ENCODE data around the gene PATZ1.

The PATZ1 gene

DNA sequence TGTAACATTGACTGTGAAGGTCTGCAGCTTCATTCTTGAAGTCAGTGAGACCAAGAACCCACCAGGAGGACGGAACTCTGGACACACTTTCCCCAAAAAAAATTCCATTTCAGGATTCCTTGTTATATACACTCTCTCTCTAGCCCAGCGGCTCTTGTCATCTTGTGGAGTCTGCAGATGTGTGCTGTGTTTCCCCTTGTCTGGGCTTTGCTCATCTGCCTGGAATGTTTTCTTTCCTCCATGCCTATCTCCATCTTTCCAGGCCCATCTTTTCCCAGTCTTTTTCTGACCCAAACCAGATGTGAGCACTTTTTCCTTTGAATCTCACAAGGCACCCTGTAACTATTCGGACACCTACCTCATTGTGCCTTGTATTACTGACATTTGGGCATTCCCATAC lies 48.2 kb upstream of the PATZ1 start:
- peaks cover 5% of the 10 kb centered on the region; the same call in 1 of the 2 replicates for H3K4me1 ChIP-seq (ENCODE audit: control insufficient read depth, insufficient read depth, low read length)
- H3K9me3 ChIP-seq (ENCODE audit: control insufficient read depth, insufficient read depth, low read depth, low read length): no peaks in the 10 kb centered on the region
- no peaks in the 10 kb centered on the region; a peak in 1 of 3 replicates for H3K36me3 ChIP-seq (ENCODE audit: control insufficient read depth in 2 of 2, insufficient read depth in 1 of 2, low read length in 2 of 2)
- TF ChIP-seq SP3 (tag by site-specific recombination; IDR thresholded peaks at IDR 0.05) (no peak), ZNF292 (tag by site-specific recombination; IDR thresholded peaks at IDR 0.05; ENCODE audit: borderline replicate concordance, low read depth) (no peak), ZIC2 (tag by site-specific recombination; IDR thresholded peaks at IDR 0.05) (no peak), ZNF211 (tag by site-specific recombination; IDR thresholded peaks at IDR 0.05; ENCODE audit: low read depth) (no peak)
- H3K27ac ChIP-seq (ENCODE audit: extremely low read depth, low read depth, low read length): no peak overlapping the region
- CTCF ChIA-PET: interaction anchor here (1.2 kb wide), 1 partner anchor 50 kb away, joined by 4 read pairs; no protein-coding TSS in a partner anchor
- POLR2A ChIA-PET: no interaction called here
- H3K4me3 ChIP-seq (ENCODE audit: low read depth, low read length): no peak overlapping the region

DNA sequence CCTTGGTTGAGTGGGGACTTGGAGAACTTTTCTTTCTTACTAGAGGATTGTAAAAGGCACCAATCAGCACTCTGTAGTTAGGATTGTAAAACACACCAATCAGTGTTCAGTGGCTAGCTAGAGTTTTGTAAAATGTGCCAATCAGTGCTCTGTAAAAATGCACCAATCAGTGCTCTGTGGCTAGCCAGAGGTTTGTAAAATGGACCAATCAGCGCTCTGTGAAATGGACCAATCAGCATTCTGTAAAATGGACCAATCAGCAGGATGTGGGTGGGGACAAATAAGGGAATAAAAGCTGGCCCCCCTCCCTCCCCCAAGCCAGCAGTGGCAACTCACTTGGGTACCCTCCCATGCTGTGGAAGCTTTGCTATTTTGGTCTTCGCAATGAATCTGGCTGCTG lies 47.7 kb upstream of the PATZ1 start:
- Histone ChIP-seq H3K36me3 (ENCODE audit: control insufficient read depth in 2 of 2, insufficient read depth in 1 of 2, low read length in 2 of 2) (no peaks in the 10 kb centered on the region; a peak in 1 of 3 replicates), H3K4me3 (ENCODE audit: low read depth, low read length) (no peak overlapping the region), H3K27ac (ENCODE audit: extremely low read depth, low read depth, low read length) (no peak overlapping the region), H3K4me1 (ENCODE audit: control insufficient read depth, insufficient read depth, low read length) (peaks cover 3% of the 10 kb centered on the region; the same call in 1 of the 2 replicates), H3K9me3 (ENCODE audit: control insufficient read depth, insufficient read depth, low read depth, low read length) (no peaks in the 10 kb centered on the region)
- CTCF ChIA-PET: interaction anchor here (1.2 kb wide), 1 partner anchor 50 kb away, joined by 4 read pairs; no protein-coding TSS in a partner anchor
- POLR2A ChIA-PET: no interaction called here
- TF ChIP-seq, protein P1, sequence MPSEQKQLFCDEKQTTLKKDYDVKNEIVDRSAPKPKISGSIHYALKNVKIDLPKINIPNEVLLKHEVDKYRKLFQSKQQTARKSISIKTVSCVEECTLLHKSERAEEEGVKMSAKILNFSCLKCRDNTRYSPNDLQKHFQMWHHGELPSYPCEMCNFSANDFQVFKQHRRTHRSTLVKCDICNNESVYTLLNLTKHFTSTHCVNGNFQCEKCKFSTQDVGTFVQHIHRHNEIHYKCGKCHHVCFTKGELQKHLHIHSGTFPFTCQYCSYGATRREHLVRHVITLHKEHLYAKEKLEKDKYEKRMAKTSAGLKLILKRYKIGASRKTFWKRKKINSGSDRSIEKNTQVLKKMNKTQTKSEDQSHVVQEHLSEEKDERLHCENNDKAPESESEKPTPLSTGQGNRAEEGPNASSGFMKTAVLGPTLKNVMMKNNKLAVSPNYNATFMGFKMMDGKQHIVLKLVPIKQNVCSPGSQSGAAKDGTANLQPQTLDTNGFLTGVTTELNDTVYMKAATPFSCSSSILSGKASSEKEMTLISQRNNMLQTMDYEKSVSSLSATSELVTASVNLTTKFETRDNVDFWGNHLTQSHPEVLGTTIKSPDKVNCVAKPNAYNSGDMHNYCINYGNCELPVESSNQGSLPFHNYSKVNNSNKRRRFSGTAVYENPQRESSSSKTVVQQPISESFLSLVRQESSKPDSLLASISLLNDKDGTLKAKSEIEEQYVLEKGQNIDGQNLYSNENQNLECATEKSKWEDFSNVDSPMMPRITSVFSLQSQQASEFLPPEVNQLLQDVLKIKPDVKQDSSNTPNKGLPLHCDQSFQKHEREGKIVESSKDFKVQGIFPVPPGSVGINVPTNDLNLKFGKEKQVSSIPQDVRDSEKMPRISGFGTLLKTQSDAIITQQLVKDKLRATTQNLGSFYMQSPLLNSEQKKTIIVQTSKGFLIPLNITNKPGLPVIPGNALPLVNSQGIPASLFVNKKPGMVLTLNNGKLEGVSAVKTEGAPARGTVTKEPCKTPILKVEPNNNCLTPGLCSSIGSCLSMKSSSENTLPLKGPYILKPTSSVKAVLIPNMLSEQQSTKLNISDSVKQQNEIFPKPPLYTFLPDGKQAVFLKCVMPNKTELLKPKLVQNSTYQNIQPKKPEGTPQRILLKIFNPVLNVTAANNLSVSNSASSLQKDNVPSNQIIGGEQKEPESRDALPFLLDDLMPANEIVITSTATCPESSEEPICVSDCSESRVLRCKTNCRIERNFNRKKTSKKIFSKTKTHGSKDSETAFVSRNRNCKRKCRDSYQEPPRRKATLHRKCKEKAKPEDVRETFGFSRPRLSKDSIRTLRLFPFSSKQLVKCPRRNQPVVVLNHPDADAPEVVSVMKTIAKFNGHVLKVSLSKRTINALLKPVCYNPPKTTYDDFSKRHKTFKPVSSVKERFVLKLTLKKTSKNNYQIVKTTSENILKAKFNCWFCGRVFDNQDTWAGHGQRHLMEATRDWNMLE (tag by site-specific recombination; conservative IDR thresholded peaks at IDR 0.05; ENCODE audit: low read depth): no peak
- TF ChIP-seq ZNF394 (tag by site-specific recombination; IDR thresholded peaks at IDR 0.05; ENCODE audit: borderline replicate concordance) (no peak), ZNF274 (IDR thresholded peaks at IDR 0.05; ENCODE audit: low read length) (no peak), ZNF274 (tag by site-specific recombination; IDR thresholded peaks at IDR 0.05; ENCODE audit: borderline replicate concordance) (no peak), ZNF324 (tag by site-specific recombination; IDR thresholded peaks at IDR 0.05) (no peak), ZNF501 (tag by site-specific recombination; IDR thresholded peaks at IDR 0.05) (no peak), ZNF19 (tag by site-specific recombination; IDR thresholded peaks at IDR 0.05; ENCODE audit: low read depth) (no peak), PRDM10 (tag by site-specific recombination; IDR thresholded peaks at IDR 0.05) (no peak), ZFP37 (tag by site-specific recombination; IDR thresholded peaks at IDR 0.05) (no peak), SP7 (tag by site-specific recombination; IDR thresholded peaks at IDR 0.05) (no peak), ZFHX2 (tag by site-specific recombination; conservative IDR thresholded peaks at IDR 0.05) (no peak), ZBTB11 (tag by site-specific recombination; conservative IDR thresholded peaks at IDR 0.05; ENCODE audit: low read depth) (no peak), KLF9 (tag by site-specific recombination; IDR thresholded peaks at IDR 0.05; ENCODE audit: low read depth) (no peak), ZBTB21 (tag by site-specific recombination; IDR thresholded peaks at IDR 0.05) (no peak), PBX3 (CRISPR knock-in tag; IDR thresholded peaks at IDR 0.05) (no peak), ZNF266 (tag by site-specific recombination; IDR thresholded peaks at IDR 0.05; ENCODE audit: low read depth) (no peak), ZNF16 (tag by site-specific recombination; IDR thresholded peaks at IDR 0.05; ENCODE audit: low read depth) (no peak), IKZF3 (tag by site-specific recombination; IDR thresholded peaks at IDR 0.05) (no peak)
